ENCODE data around the gene PSMD13.

The PSMD13 gene

GRCh38 chr11:297586-298405, 61.0 kb downstream of the PSMD13 start:
- in situ Hi-C loops (cut with MboI; ENCODE audit: low sequenced_read_pairs): no loop called here

GRCh38 chr11:298406-299065, 61.8 kb downstream of the PSMD13 start:
- in situ Hi-C loops (cut with MboI; ENCODE audit: low sequenced_read_pairs): no loop called here

- in situ Hi-C loops (cut with MboI; ENCODE audit: low sequenced_read_pairs): no loop called here
Measured at GRCh38 chr11:299081-299891, 62.5 kb downstream of the PSMD13 start, which contains the start of gene IFITM5. Gene IFITM5, minus strand, starts transcription at chr11:299526. Its CDS starts 36 bp downstream, at chr11:299490.

- in situ Hi-C loops (cut with MboI; ENCODE audit: low sequenced_read_pairs): no loop called here
Measured at GRCh38 chr11:299951-300735, 63.4 kb downstream of the PSMD13 start.

Measured in HL-60/S4 (cell line).